ENCODE data around the gene SLC25A46. TPM values are rescaled to one million over a fixed set of nuclear protein-coding genes. Genes with fewer than 3 reads are reported as not detected.

The SLC25A46 gene
- total RNA-seq, 1 experiment from 2014 or later: 30.6 TPM

- no peaks in the 10 kb centered on the region for H3K36me3 ChIP-seq (ENCODE audit: control insufficient read depth, insufficient read depth, low read length)
- H3K9me3 Mint-ChIP-seq (ENCODE audit: unreplicated experiment): no peaks in the 10 kb centered on the region
- no peaks in the 10 kb centered on the region for H3K27me3 ChIP-seq (replicated peaks; ENCODE audit: control insufficient read depth, insufficient read depth, low read length)
- H3K36me3 Mint-ChIP-seq (ENCODE audit: insufficient read depth, unreplicated experiment): no peaks in the 10 kb centered on the region
- no peak overlapping the region for H3K4me3 ChIP-seq (ENCODE audit: low read depth, low read length)
- no peaks in the 10 kb centered on the region for H3K4me1 ChIP-seq
- intact Hi-C loops (cut with micrococcal nuclease; ENCODE audit: unreplicated experiment): loop anchor here (5.0 kb wide), 1 partner anchor 60 kb away; no protein-coding TSS in a partner anchor
- no peaks in the 10 kb centered on the region for H3K4me1 Mint-ChIP-seq (ENCODE audit: low read depth, unreplicated experiment)
- no peak overlapping the region for H3K4me3 Mint-ChIP-seq (ENCODE audit: unreplicated experiment)
- DNase-seq: no peak
- TF ChIP-seq CTCF (IDR thresholded peaks at IDR 0.05; ENCODE audit: insufficient read depth in 1 of 2, low read depth in 1 of 2, low read length in 1 of 2, severe bottlenecking in 1 of 2, unreplicated experiment in 1 of 2): no peak
- H3K27ac Mint-ChIP-seq (ENCODE audit: unreplicated experiment): no peak overlapping the region
- H3K9me3 ChIP-seq: no peaks in the 10 kb centered on the region; the same call in 1 of the 2 replicates
- POLR2A ChIA-PET: no interaction called here
- CTCF ChIA-PET: no interaction called here
- BruUV-seq (replicated peaks): no TSS peak
- H3K27me3 Mint-ChIP-seq (ENCODE audit: insufficient read depth, unreplicated experiment): no peaks in the 10 kb centered on the region
These were observed 68.4 kb downstream of the SLC25A46 start for GRCh38 chr5:110807169-110807568.

GRCh38 chr5:110809006-110809405, 70.2 kb downstream of the SLC25A46 start:
- no peak overlapping the region for H3K4me3 Mint-ChIP-seq (ENCODE audit: unreplicated experiment)
- H3K9me3 ChIP-seq: no peaks in the 10 kb centered on the region
- H3K9me3 Mint-ChIP-seq (ENCODE audit: unreplicated experiment): no peaks in the 10 kb centered on the region
- H3K27me3 ChIP-seq (replicated peaks; ENCODE audit: control insufficient read depth, insufficient read depth, low read length): no peaks in the 10 kb centered on the region
- no peak for TF ChIP-seq CTCF (IDR thresholded peaks at IDR 0.05; ENCODE audit: insufficient read depth in 1 of 2, low read depth in 1 of 2, low read length in 1 of 2, severe bottlenecking in 1 of 2, unreplicated experiment in 1 of 2)
- no peak overlapping the region for H3K27ac Mint-ChIP-seq (ENCODE audit: unreplicated experiment)
- no TSS peak for BruUV-seq (replicated peaks)
- no peaks in the 10 kb centered on the region for H3K36me3 ChIP-seq (ENCODE audit: control insufficient read depth, insufficient read depth, low read length)
- no peaks in the 10 kb centered on the region for H3K4me1 Mint-ChIP-seq (ENCODE audit: low read depth, unreplicated experiment)
- H3K36me3 Mint-ChIP-seq (ENCODE audit: insufficient read depth, unreplicated experiment): no peaks in the 10 kb centered on the region
- no peaks in the 10 kb centered on the region for H3K27me3 Mint-ChIP-seq (ENCODE audit: insufficient read depth, unreplicated experiment)
- ChIA-PET CTCF (no interaction called here), POLR2A (no interaction called here)
- intact Hi-C loops (cut with micrococcal nuclease; ENCODE audit: unreplicated experiment): loop anchor here (5.0 kb wide), 1 partner anchor 58 kb away; no protein-coding TSS in a partner anchor
- no peaks in the 10 kb centered on the region for H3K4me1 ChIP-seq
- DNase-seq: no peak
- no peak overlapping the region for H3K4me3 ChIP-seq (ENCODE audit: low read depth, low read length)

Other genes starting within 250 kb of the SLC25A46 start
- 0.34 and 0.91 TPM in 2 replicates for gene TMEM232, start 12.3 kb upstream of the SLC25A46 start, total RNA-seq (2022)

All from Caco-2 (cell line).